Right lobe of liver (tissue), 6 donors: ENCODE data around the gene APCDD1L. TPM values are rescaled to one million over a fixed set of nuclear protein-coding genes. Genes with fewer than 3 reads are reported as not detected.

Experiments used
- ATAC-seq, 4 donors: fragments of 200-7000 bp; cut with Tn5 transposase; one replicate each; pipeline ENCODE4 v1.9.1; 2020; ENCODE audit warnings: mild to moderate bottlenecking in 4 of 4, moderate library complexity in 4 of 4
- DNase-seq, 3 donors: peaks; one replicate each; pipeline ENCODE4 v3.0.0-alpha.2; 2020
- H3K27ac ChIP-seq, 3 donors: fragments of 200-600 bp; one replicate each; pipeline ENCODE4 v1.8.0; 2022
- H3K27me3 ChIP-seq, 2 donors: fragments of 200-600 bp; one replicate each; pipeline ENCODE4 v1.8.0; 2022
- H3K36me3 ChIP-seq, 4 donors: fragments of 200-600 bp; sonication (generic) in 1 of 4; one replicate each; pipeline versions ENCODE4 v1.5.1 to v1.8.0; 2017 to 2022; ENCODE audit warnings: control low read depth in 1 of 4
- H3K4me1 ChIP-seq, 4 donors: fragments of 200-600 bp; sonication (generic) in 1 of 4; one replicate each; pipeline versions ENCODE4 v1.5.1 to v1.8.0; 2017 to 2022; ENCODE audit warnings: control low read depth in 1 of 4
- H3K4me3 ChIP-seq, 3 donors: fragments of 200-600 bp; one replicate each; pipeline ENCODE4 v1.8.0; 2022
- H3K9me3 ChIP-seq, 4 donors: fragments of 200-600 bp; sonication (generic) in 1 of 4; one replicate each; pipeline versions ENCODE4 v1.5.1 to v1.8.0; 2017 to 2022; ENCODE audit warnings: control low read depth in 1 of 4
- POLR2A ChIP-seq: fragments of 450-650 bp; IDR thresholded peaks from one replicate; pipeline ENCODE4 v1.6.1; 2017; ENCODE audit warnings: antibody characterized with exemption, mild to moderate bottlenecking
- WGBS: methylation state at CpG from one replicate; pipeline ENCODE4 v1.1.6; 2018; ENCODE audit warnings: low coverage, low lambda C conversion rate; ENCODE audit not compliant: insufficient coverage; ENCODE audit errors: missing lambda C conversion rate; 5-methylcytosine and 5-hydroxymethylcytosine counted together
- intact Hi-C, 2 donors: fragments of 100-400 bp; cut with DNase I; formaldehyde crosslinking; loops; one replicate each; pipeline versions ENCODE4 v1.11.2 to v1.14.1; 2022
- total RNA-seq, 6 experiments: library from RNA; depleted of rRNA in 2 of 6; stranded (reverse); fragments of >200 nt in 2 of 6; fragmentation: NEBNext Ultra II Directional in 3 of 6; extraction: Animal tissue kit (Norgen Biotek cat#: 25700) in 3 of 6; gene quantifications; one replicate each; pipeline versions ENCODE4 v1.1.0 to v1.2.4, GENCODE V29; 2016 to 2023
- TF ChIP-seq, protein P1 (sequence below), 4 donors: fragments of 200-600 bp in 3 of 4; fragments of 450-650 bp in 1 of 4; IDR thresholded peaks; one replicate each; pipeline versions ENCODE4 v1.5.1 to v1.8.0; 2016 to 2022; ENCODE audit warnings: antibody characterized with exemption in 4 of 4, mild to moderate bottlenecking in 2 of 4
- donor health status: DM: no; HTN: yes; CAD: no.
- donor health status: DM: no; HTN: no; CAD: no.
- donor health status: DM: no; HTN: no; CAD: no.
- donor health status: DM: no; HTN: yes; CAD: no.
- donor health status: DM: no; HTN: yes; CAD: no.

Gene APCDD1L
- total RNA-seq, 6 experiments from 2014 or later = 0.04 TPM; not detected in 5

DNA sequence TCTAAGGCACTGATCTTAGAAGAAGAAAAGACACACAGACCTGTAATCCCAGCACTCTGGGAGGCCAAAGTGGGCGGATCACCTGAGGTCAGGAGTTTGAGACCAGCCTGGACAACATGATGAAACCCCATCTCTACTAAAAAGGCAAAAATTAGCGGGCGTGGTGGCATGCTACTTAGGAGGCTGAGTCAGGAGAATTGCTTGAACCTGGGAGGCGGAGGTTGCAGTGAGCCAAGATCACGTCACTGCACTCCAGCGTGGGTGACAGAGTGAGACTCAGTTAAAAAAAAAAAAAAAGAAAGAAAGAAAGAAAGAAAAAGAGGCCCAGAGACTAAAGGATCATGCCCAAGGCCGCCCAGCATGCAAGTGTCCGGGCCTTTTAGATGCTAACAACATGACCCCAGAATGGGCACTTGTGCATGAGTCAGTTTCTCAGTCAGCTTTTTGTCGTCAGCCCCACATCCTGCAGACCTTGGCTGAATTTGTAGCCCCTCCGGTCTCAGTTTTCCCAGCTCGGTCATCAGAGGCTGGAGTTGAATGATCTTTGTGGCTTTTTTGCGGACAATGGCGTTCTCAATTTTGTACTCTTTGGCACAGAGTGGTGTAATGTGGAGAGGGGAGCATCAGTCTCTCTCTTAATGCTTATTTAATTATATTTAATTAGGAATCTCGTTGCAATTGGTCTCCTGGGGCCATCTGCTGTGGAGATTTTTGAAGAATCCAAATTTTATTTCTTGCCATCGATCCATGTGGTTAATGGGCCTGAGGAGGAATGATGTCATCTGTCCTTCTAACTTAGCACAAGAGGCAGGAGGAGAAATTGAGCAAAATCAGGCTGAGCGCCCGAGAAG lies 30.6 kb upstream of the APCDD1L start:
- peaks cover 0 to 7% of the 10 kb centered on the region in 2 donors for H3K27me3 ChIP-seq
- no peak for DNase-seq
- H3K27ac ChIP-seq = no peak overlapping the region
- H3K36me3 ChIP-seq = no peaks in the 10 kb centered on the region
- H3K9me3 ChIP-seq = no peaks in the 10 kb centered on the region
- 71% methylated on average over 10 of the region's 17 CpGs for WGBS
- no peak overlapping the region for H3K4me3 ChIP-seq
- H3K4me1 ChIP-seq = no peaks in the 10 kb centered on the region
- ATAC-seq = no peak
- no peak for TF ChIP-seq POLR2A
- TF ChIP-seq, protein P1, sequence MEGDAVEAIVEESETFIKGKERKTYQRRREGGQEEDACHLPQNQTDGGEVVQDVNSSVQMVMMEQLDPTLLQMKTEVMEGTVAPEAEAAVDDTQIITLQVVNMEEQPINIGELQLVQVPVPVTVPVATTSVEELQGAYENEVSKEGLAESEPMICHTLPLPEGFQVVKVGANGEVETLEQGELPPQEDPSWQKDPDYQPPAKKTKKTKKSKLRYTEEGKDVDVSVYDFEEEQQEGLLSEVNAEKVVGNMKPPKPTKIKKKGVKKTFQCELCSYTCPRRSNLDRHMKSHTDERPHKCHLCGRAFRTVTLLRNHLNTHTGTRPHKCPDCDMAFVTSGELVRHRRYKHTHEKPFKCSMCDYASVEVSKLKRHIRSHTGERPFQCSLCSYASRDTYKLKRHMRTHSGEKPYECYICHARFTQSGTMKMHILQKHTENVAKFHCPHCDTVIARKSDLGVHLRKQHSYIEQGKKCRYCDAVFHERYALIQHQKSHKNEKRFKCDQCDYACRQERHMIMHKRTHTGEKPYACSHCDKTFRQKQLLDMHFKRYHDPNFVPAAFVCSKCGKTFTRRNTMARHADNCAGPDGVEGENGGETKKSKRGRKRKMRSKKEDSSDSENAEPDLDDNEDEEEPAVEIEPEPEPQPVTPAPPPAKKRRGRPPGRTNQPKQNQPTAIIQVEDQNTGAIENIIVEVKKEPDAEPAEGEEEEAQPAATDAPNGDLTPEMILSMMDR (IDR thresholded peaks at IDR 0.05) = no peak
- intact Hi-C loops = no loop called here

DNA sequence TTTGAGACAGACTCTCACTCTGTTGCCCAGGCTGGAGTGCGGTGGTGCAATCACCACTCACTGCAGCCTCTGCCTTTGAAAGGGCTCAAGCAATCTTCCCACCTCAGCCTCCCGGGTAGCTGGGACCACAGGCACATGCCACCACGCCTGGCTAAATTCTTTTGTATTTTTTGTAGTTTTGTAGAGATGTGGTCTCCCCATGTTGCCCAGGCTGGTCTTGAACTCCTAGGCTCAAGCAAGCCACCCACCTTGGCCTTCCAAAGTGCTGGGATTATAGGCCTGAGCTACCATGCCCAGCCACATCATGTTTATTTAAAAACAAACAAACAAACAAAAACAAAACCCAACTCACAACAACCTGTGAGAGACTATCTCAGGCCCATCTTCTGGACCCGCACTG lies 29.7 kb upstream of the APCDD1L start:
- no peaks in the 10 kb centered on the region for H3K4me1 ChIP-seq
- intact Hi-C loops = no loop called here
- no peaks in the 10 kb centered on the region for H3K36me3 ChIP-seq
- 94% methylated on average over 4 of the region's 4 CpGs for WGBS
- DNase-seq (no peak), ATAC-seq (no peak)
- H3K27me3 ChIP-seq = peaks cover 0 to 7% of the 10 kb centered on the region in 2 donors
- no peak for TF ChIP-seq POLR2A
- TF ChIP-seq, protein P1 (IDR thresholded peaks at IDR 0.05) = no peak
- H3K4me3 ChIP-seq = no peak overlapping the region
- no peaks in the 10 kb centered on the region for H3K9me3 ChIP-seq
- H3K27ac ChIP-seq = no peak overlapping the region

DNA sequence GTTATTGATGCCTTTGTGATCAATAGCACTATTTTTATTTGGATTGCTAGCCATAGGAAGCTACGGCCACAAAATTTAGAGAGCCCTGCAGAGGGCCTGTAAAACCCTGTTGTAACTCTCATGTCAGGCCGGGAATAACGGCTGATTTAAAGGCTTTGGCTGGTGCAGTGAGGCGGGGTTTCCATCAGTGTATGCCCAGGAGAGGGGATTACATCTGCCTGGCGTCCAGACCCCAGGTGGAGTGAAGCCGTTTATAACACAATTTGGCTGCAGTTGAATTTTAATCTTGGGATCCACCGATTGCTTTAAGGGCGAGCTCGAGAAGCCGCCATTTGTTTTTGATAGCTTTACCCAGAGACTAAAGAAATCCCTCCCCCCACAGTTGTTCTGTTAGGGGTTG lies 29.1 kb upstream of the APCDD1L start:
- H3K4me1 ChIP-seq = no peaks in the 10 kb centered on the region
- 65% methylated on average over 8 of the region's 10 CpGs for WGBS
- peaks cover 0 to 7% of the 10 kb centered on the region in 2 donors for H3K27me3 ChIP-seq
- no peak for TF ChIP-seq POLR2A
- TF ChIP-seq, protein P1 (IDR thresholded peaks at IDR 0.05) = no peak
- H3K27ac ChIP-seq = no peak overlapping the region
- intact Hi-C loops = no loop called here
- no peak overlapping the region for H3K4me3 ChIP-seq
- H3K36me3 ChIP-seq = no peaks in the 10 kb centered on the region
- no peak for DNase-seq
- H3K9me3 ChIP-seq = no peaks in the 10 kb centered on the region
- ATAC-seq = no peak

DNA sequence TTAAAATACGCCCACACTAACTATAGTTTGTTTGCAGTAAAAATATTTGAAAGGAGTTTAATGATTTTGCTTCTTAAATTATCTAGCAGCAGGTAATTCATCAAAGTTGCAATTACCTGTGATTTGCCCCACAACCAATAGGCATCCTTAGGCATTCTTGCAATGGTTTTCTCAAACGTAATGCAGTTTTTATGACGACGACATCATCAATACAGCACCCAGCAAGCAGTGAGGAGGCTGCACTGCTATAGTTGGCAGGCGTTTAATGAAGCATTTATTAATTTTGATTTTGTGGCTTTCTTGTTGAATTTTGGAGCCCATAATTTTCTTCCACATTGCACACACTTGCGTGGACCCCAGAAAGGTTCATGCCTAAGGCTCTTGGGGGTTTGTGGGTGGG lies 28.1 kb upstream of the APCDD1L start:
- Histone ChIP-seq H3K9me3 (no peaks in the 10 kb centered on the region), H3K4me1 (no peaks in the 10 kb centered on the region), H3K27ac (no peak overlapping the region), H3K27me3 (peaks cover 0 to 7% of the 10 kb centered on the region in 2 donors), H3K36me3 (no peaks in the 10 kb centered on the region), H3K4me3 (no peak overlapping the region)
- DNase-seq (no peak), ATAC-seq (no peak)
- 70% methylated on average over 6 of the region's 6 CpGs for WGBS
- TF ChIP-seq POLR2A = no peak
- TF ChIP-seq, protein P1 (IDR thresholded peaks at IDR 0.05) = no peak
- intact Hi-C loops = no loop called here
